ENCODE results near the gene PELI2.

PELI2 gene

GRCh38 chr14:56117765-56118610, at the start of gene PELI2:
Gene PELI2 (plus strand): TSS chr14:56118411. CDS start chr14:56118661, 250 bp downstream.
- peak; percentile 68 for DNase-seq

- DNase-seq, result no peak
Measured at GRCh38 chr14:56073799-56074198, 44.4 kb upstream of the PELI2 start.

GRCh38 chr14:56075301-56075700, 42.9 kb upstream of the PELI2 start:
- no peak for DNase-seq

- no peak for DNase-seq
Measured at GRCh38 chr14:56081139-56081538, 37.1 kb upstream of the PELI2 start.

- no peak for DNase-seq
Measured at GRCh38 chr14:56082880-56083279, 35.3 kb upstream of the PELI2 start.

- no peak for DNase-seq
Measured at GRCh38 chr14:56085471-56085870, 32.7 kb upstream of the PELI2 start.

GRCh38 chr14:56087671-56088471, 30.3 kb upstream of the PELI2 start:
- no peak for DNase-seq

GRCh38 chr14:56088941-56089340, 29.3 kb upstream of the PELI2 start:
- DNase-seq, result no peak

- no peak for DNase-seq
Measured at GRCh38 chr14:56092763-56093162, 25.4 kb upstream of the PELI2 start.

GRCh38 chr14:56094076-56094475, 24.1 kb upstream of the PELI2 start:
- DNase-seq, result no peak

GRCh38 chr14:56098021-56098420, 20.2 kb upstream of the PELI2 start:
- no peak for DNase-seq

- no peak for DNase-seq
Measured at GRCh38 chr14:56099081-56099797, 19.0 kb upstream of the PELI2 start.

GRCh38 chr14:56100556-56100955, 17.7 kb upstream of the PELI2 start:
- DNase-seq, result no peak

- DNase-seq, result no peak
Measured at GRCh38 chr14:56102941-56103340, 15.3 kb upstream of the PELI2 start.

- DNase-seq, result no peak
Measured at GRCh38 chr14:56107615-56108014, 10.6 kb upstream of the PELI2 start.

- no peak for DNase-seq
Measured at GRCh38 chr14:56108057-56108456, 10.2 kb upstream of the PELI2 start.

GRCh38 chr14:56112781-56113180, 5.4 kb upstream of the PELI2 start:
- DNase-seq, result no peak

GRCh38 chr14:56115334-56115870, 2.8 kb upstream of the PELI2 start:
- no peak for DNase-seq

- DNase-seq, result no peak
Measured at GRCh38 chr14:56115976-56116893, 2.0 kb upstream of the PELI2 start.

GRCh38 chr14:56118611-56119181, 485 bp downstream of the PELI2 start:
- no peak for DNase-seq

GRCh38 chr14:56119201-56119981, 1.2 kb downstream of the PELI2 start:
- DNase-seq, result no peak
